Activated naive CD4-positive, alpha-beta T cell treated with Interleukin-2 at 50 U/mL for 16 hours (primary cell): ENCODE results near the gene GADD45GIP1.
"Not testable (repeated sequence)": the region's sequence is repeated elsewhere in the genome, so short reads cannot be mapped to it uniquely, and the experiment has no call there.

Source experiments
- DNase-seq: peaks from one replicate; pipeline ENCODE4 v3.0.0-alpha.2; 2020

GADD45GIP1 gene

GRCh38 chr19:12987190-12987589 lies 30.2 kb upstream of the GADD45GIP1 start:
- no peak for DNase-seq

GRCh38 chr19:12986726-12987125 lies 29.7 kb upstream of the GADD45GIP1 start:
- DNase-seq = no peak

- DNase-seq = peak; percentile 18
Measured at GRCh38 chr19:12985049-12985776, 28.2 kb upstream of the GADD45GIP1 start.

- no peak for DNase-seq
Measured at GRCh38 chr19:12984683-12985048, 27.6 kb upstream of the GADD45GIP1 start.

- DNase-seq = no peak
Measured at GRCh38 chr19:12984143-12984627, 27.2 kb upstream of the GADD45GIP1 start.

GRCh38 chr19:12983542-12984142 lies 26.6 kb upstream of the GADD45GIP1 start:
- DNase-seq = peak; percentile 83

- no peak for DNase-seq
Measured at GRCh38 chr19:12983091-12983490, 26.1 kb upstream of the GADD45GIP1 start.

- no peak for DNase-seq
Measured at GRCh38 chr19:12982648-12983047, 25.6 kb upstream of the GADD45GIP1 start.

- DNase-seq = no peak
Measured at GRCh38 chr19:12979974-12980373, 23.0 kb upstream of the GADD45GIP1 start.

GRCh38 chr19:12976109-12976508 lies 19.1 kb upstream of the GADD45GIP1 start:
- DNase-seq = not testable (repeated sequence)

- no peak for DNase-seq
Measured at GRCh38 chr19:12975221-12975741, 18.3 kb upstream of the GADD45GIP1 start.

GRCh38 chr19:12974301-12975220 lies 17.5 kb upstream of the GADD45GIP1 start:
- DNase-seq = no peak

GRCh38 chr19:12973236-12973635 lies 16.2 kb upstream of the GADD45GIP1 start:
- DNase-seq = no peak

GRCh38 chr19:12970070-12970820 lies 13.2 kb upstream of the GADD45GIP1 start:
- DNase-seq = no peak

GRCh38 chr19:12969292-12969988 lies 12.4 kb upstream of the GADD45GIP1 start, which contains the start of gene DAND5:
DAND5 (plus strand) TSS chr19:12969576; CDS start chr19:12969661, 85 bp downstream.
- DNase-seq = no peak

- DNase-seq = no peak
Measured at GRCh38 chr19:12967907-12968306, 10.9 kb upstream of the GADD45GIP1 start.

GRCh38 chr19:12965812-12966135 lies 8.8 kb upstream of the GADD45GIP1 start:
- no peak for DNase-seq

GRCh38 chr19:12965017-12965811 lies 8.2 kb upstream of the GADD45GIP1 start:
- DNase-seq = peak; percentile 86

GRCh38 chr19:12959481-12959880 lies 2.5 kb upstream of the GADD45GIP1 start:
- no peak for DNase-seq

- DNase-seq = not testable (repeated sequence)
Measured at GRCh38 chr19:12957389-12957952, 448 bp upstream of the GADD45GIP1 start.

- DNase-seq = no peak
Measured at GRCh38 chr19:12955996-12956395, 1.0 kb downstream of the GADD45GIP1 start.
